Inflammatory macrophage treated with lipopolysaccharide for 1 hour (primary cell): Measurements from ENCODE around the gene EFR3B.
A peak's percentile ranks its signal among the peaks of the same experiment; 100 is the strongest.
"Not testable (repeated sequence)": the region's sequence is repeated elsewhere in the genome, so short reads cannot be mapped to it uniquely, and the experiment has no call there.

Experiments used
- DNase-seq, 2 donors: peaks; one replicate each; pipeline ENCODE4 v3.0.0-alpha.2; 2020 to 2022

The EFR3B gene

GRCh38 chr2:25151718-25152117 lies 109.8 kb downstream of the EFR3B start:
- no peak for DNase-seq

GRCh38 chr2:25155401-25155800 lies 113.5 kb downstream of the EFR3B start:
- no peak for DNase-seq

GRCh38 chr2:25158096-25158852 lies 116.4 kb downstream of the EFR3B start:
- DNase-seq: no peak

- no peak for DNase-seq
Measured at GRCh38 chr2:25159949-25160348, 118.1 kb downstream of the EFR3B start.

- DNase-seq: no peak
Measured at GRCh38 chr2:25160376-25160775, 118.5 kb downstream of the EFR3B start.

- peak; percentile 31 to 33 for DNase-seq
Measured at GRCh38 chr2:25161055-25161781, 119.3 kb downstream of the EFR3B start.

GRCh38 chr2:25162061-25162460 lies 120.2 kb downstream of the EFR3B start:
- DNase-seq: not testable (repeated sequence)

- DNase-seq: no peak
Measured at GRCh38 chr2:25164561-25164960, 122.7 kb downstream of the EFR3B start.

GRCh38 chr2:25165992-25166875 lies 124.4 kb downstream of the EFR3B start:
- DNase-seq: peak; percentile 59 to 88

GRCh38 chr2:25168256-25169072 lies 126.6 kb downstream of the EFR3B start, which contains the start of gene POMC:
Gene POMC (minus strand): TSS chr2:25168580. CDS start chr2:25164772, 3,808 bp downstream.
- DNase-seq: peak; percentile 8 to 11

- no peak for DNase-seq
Measured at GRCh38 chr2:25169073-25169470, 127.2 kb downstream of the EFR3B start.

- DNase-seq: no peak
Measured at GRCh38 chr2:25170888-25171287, 129.0 kb downstream of the EFR3B start.

- DNase-seq: no peak
Measured at GRCh38 chr2:25173719-25174118, 131.8 kb downstream of the EFR3B start.

GRCh38 chr2:25174192-25174861 lies 132.5 kb downstream of the EFR3B start:
- DNase-seq: no peak

GRCh38 chr2:25176138-25176537 lies 134.3 kb downstream of the EFR3B start:
- peak; percentile 60 to 68 for DNase-seq

- no peak for DNase-seq
Measured at GRCh38 chr2:25176541-25177181, 134.8 kb downstream of the EFR3B start.

GRCh38 chr2:25177211-25177611 lies 135.3 kb downstream of the EFR3B start:
- DNase-seq: no peak

- no peak for DNase-seq
Measured at GRCh38 chr2:25178976-25179375, 137.1 kb downstream of the EFR3B start.

- no peak for DNase-seq
Measured at GRCh38 chr2:25184254-25184653, 142.4 kb downstream of the EFR3B start.

- no peak for DNase-seq
Measured at GRCh38 chr2:25187729-25188350, 146.0 kb downstream of the EFR3B start.

GRCh38 chr2:25188405-25188804 lies 146.5 kb downstream of the EFR3B start:
- DNase-seq: no peak
